SK-MEL-5 (cell line): ENCODE results near the gene WDSUB1. TPM values are rescaled to one million over a fixed set of nuclear protein-coding genes. Genes with fewer than 3 reads are reported as not detected.

Source experiments
- DNase-seq: peaks from one replicate; pipeline ENCODE4 v3.0.0-alpha.2; 2016; ENCODE audit warnings: low read depth, low spot score
- in situ Hi-C: cut with HindIII; loops from 2 replicates; pipeline ENCODE4 v1.10.0; 2016; ENCODE audit warnings: low sequenced_read_pairs, high pct_unique_total_duplicates, low pct_unique_long_range_greater_than_20kb
- polyA plus RNA-seq, 2 experiments: library from polyadenylated mRNA; depleted of rRNA; stranded (reverse); fragments of >200 nt; gene quantifications; 2 replicates each; pipeline ENCODE4 v1.2.3, GENCODE V29; 2015
- total RNA-seq: library from RNA; depleted of rRNA; stranded (reverse); fragments of >200 nt; shearing (Covaris generic); gene quantifications from 2 replicates; pipeline ENCODE4 v1.2.3, GENCODE V29; 2014; rRNA removed

The WDSUB1 gene
- total RNA-seq = 19.6 and 20.3 TPM in 2 replicates
- polyA plus RNA-seq (2015; cell fraction: cytosol; rRNA removed) = 10.4 and 14.2 TPM in 2 replicates
- polyA plus RNA-seq (2015; cell fraction: nucleus; rRNA removed) = 7.6 and 15.4 TPM in 2 replicates

GRCh38 chr2:159285929-159286708, at the start of gene WDSUB1:
TSS of gene WDSUB1 (minus strand) at chr2:159286703. CDS start at chr2:159283069, 3,634 bp downstream.
- peak; percentile 63 for DNase-seq
- in situ Hi-C loops = no loop called here

- in situ Hi-C loops = no loop called here
- DNase-seq = no peak
Observed at GRCh38 chr2:159326569-159327255, 40.2 kb upstream of the WDSUB1 start.

GRCh38 chr2:159322419-159322818, 35.9 kb upstream of the WDSUB1 start:
- DNase-seq = no peak
- in situ Hi-C loops = no loop called here

- in situ Hi-C loops = no loop called here
- DNase-seq = peak; percentile 6
Observed at GRCh38 chr2:159317392-159318088, 31.0 kb upstream of the WDSUB1 start.

- in situ Hi-C loops = no loop called here
- no peak for DNase-seq
Observed at GRCh38 chr2:159307942-159308341, 21.4 kb upstream of the WDSUB1 start.

- in situ Hi-C loops = no loop called here
- no peak for DNase-seq
Observed at GRCh38 chr2:159300586-159300985, 14.1 kb upstream of the WDSUB1 start.

- in situ Hi-C loops = no loop called here
- DNase-seq = no peak
Observed at GRCh38 chr2:159298967-159299366, 12.5 kb upstream of the WDSUB1 start.

- no peak for DNase-seq
- in situ Hi-C loops = no loop called here
Observed at GRCh38 chr2:159297042-159297707, 10.7 kb upstream of the WDSUB1 start.

GRCh38 chr2:159292157-159292556, 5.7 kb upstream of the WDSUB1 start:
- in situ Hi-C loops = no loop called here
- DNase-seq = no peak

GRCh38 chr2:159290289-159290907, 3.9 kb upstream of the WDSUB1 start:
- in situ Hi-C loops = no loop called here
- DNase-seq = peak; percentile 48

GRCh38 chr2:159287733-159288132, 1.2 kb upstream of the WDSUB1 start:
- no peak for DNase-seq
- in situ Hi-C loops = no loop called here

GRCh38 chr2:159286709-159287441, 372 bp upstream of the WDSUB1 start:
- in situ Hi-C loops = no loop called here
- DNase-seq = peak; percentile 95

GRCh38 chr2:159285433-159285832, 1.1 kb downstream of the WDSUB1 start:
- in situ Hi-C loops = no loop called here

GRCh38 chr2:159283529-159283928, 3.0 kb downstream of the WDSUB1 start:
- in situ Hi-C loops = no loop called here
- no peak for DNase-seq

More at GRCh38 chr2:159285433-159285832, 1.1 kb downstream of the WDSUB1 start:
- DNase-seq = no peak

GRCh38 chr2:159281002-159281401, 5.5 kb downstream of the WDSUB1 start:
- DNase-seq = no peak
- in situ Hi-C loops = no loop called here

- DNase-seq = no peak
- in situ Hi-C loops = no loop called here
Observed at GRCh38 chr2:159279700-159280099, 6.8 kb downstream of the WDSUB1 start.

GRCh38 chr2:159275111-159275510, 11.4 kb downstream of the WDSUB1 start:
- no peak for DNase-seq
- in situ Hi-C loops = no loop called here
